MM.1S (cell line): Measurements from ENCODE around the gene SLPI.

Experiments used
- DNase-seq: peaks from one replicate; pipeline ENCODE4 v3.0.0-alpha.2; 2015
- H2AFZ ChIP-seq: fragments of 300-600 bp; sonication (generic); 2 replicates; pipeline ENCODE4 v1.6.0; 2016; ENCODE audit warnings: antibody characterized with exemption, low read length
- H3F3A ChIP-seq: fragments of 300-600 bp; sonication (generic); 2 replicates; pipeline ENCODE4 v1.6.1; 2016; ENCODE audit warnings: mild to moderate bottlenecking, antibody characterized with exemption, low read length, moderate library complexity, mixed read lengths; ENCODE audit not compliant: insufficient read depth
- H3K27ac ChIP-seq: fragments of 300-600 bp; sonication (generic); 2 replicates; pipeline ENCODE4 v1.5.1; 2016; ENCODE audit warnings: mild to moderate bottlenecking, low read length
- H3K27me3 ChIP-seq: fragments of 300-600 bp; sonication (generic); replicated peaks from 2 replicates; pipeline ENCODE4 v1.6.0; 2016; ENCODE audit warnings: low read length; ENCODE audit not compliant: insufficient read depth
- H3K36me3 ChIP-seq: fragments of 300-600 bp; sonication (generic); replicated peaks from 2 replicates; pipeline ENCODE4 v1.6.1; 2016; ENCODE audit warnings: mild to moderate bottlenecking, low read length, mixed read lengths; ENCODE audit not compliant: insufficient read depth
- H3K4me1 ChIP-seq: fragments of 300-600 bp; sonication (generic); 2 replicates; pipeline ENCODE4 v1.6.1; 2016; ENCODE audit warnings: low read length, mixed read lengths
- H3K4me2 ChIP-seq: fragments of 300-600 bp; sonication (generic); 2 replicates; pipeline ENCODE4 v1.6.0; 2016; ENCODE audit warnings: low read depth, low read length
- H3K4me3 ChIP-seq: fragments of 300-600 bp; sonication (generic); 2 replicates; pipeline ENCODE4 v1.5.1; 2016; ENCODE audit warnings: low read length, mixed read lengths
- H3K79me2 ChIP-seq: fragments of 300-600 bp; sonication (generic); 2 replicates; pipeline ENCODE4 v1.6.1; 2016; ENCODE audit warnings: mixed run types, low read length, mixed read lengths
- H3K9ac ChIP-seq: fragments of 300-600 bp; sonication (generic); 2 replicates; pipeline ENCODE4 v1.6.1; 2016; ENCODE audit warnings: low read length, mixed read lengths
- H3K9me2 ChIP-seq: fragments of 300-600 bp; sonication (generic); replicated peaks from 2 replicates; pipeline ENCODE4 v1.6.1; 2016; ENCODE audit warnings: mild to moderate bottlenecking, low read length, mixed read lengths; ENCODE audit not compliant: insufficient read depth
- H3K9me3 ChIP-seq: fragments of 300-600 bp; sonication (generic); replicated peaks from 2 replicates; pipeline ENCODE4 v1.6.1; 2016; ENCODE audit warnings: mild to moderate bottlenecking, low read length, mixed read lengths; ENCODE audit not compliant: insufficient read depth
- H4K20me1 ChIP-seq: fragments of 300-600 bp; sonication (generic); 2 replicates; pipeline ENCODE4 v1.6.1; 2016; ENCODE audit warnings: mild to moderate bottlenecking, low read length, moderate library complexity, mixed read lengths; ENCODE audit not compliant: insufficient read depth
- EZH2 ChIP-seq: fragments of 300-600 bp; sonication (generic); optimal IDR thresholded peaks from 2 replicates; pipeline ENCODE3; 2017; ENCODE audit warnings: low read depth, mild to moderate bottlenecking, antibody characterized with exemption, low read length, mixed read lengths
- EZH2phosphoT487 ChIP-seq: fragments of 300-600 bp; sonication (generic); IDR thresholded peaks from 2 replicates; pipeline ENCODE4 v1.6.1; 2018; ENCODE audit warnings: antibody characterized with exemption, low read length
- TF ChIP-seq, protein P1 (sequence below): fragments of 300-600 bp; sonication (generic); IDR thresholded peaks from 2 replicates; pipeline ENCODE4 v1.5.1; 2016; ENCODE audit warnings: antibody characterized with exemption, low read length, mixed read lengths

Gene SLPI

GRCh38 chr20:45209924-45210323 lies 44.4 kb downstream of the SLPI start:
- Histone ChIP-seq H2AFZ (no peak overlapping the region), H3K27ac (no peak overlapping the region)

GRCh38 chr20:45206725-45207124 lies 47.6 kb downstream of the SLPI start, which contains the start of gene SEMG1:
SEMG1 (plus strand) TSS chr20:45207033; CDS start chr20:45207054, 21 bp downstream.
- H3K27ac ChIP-seq: no peak within 1 kb of the TSS
- no peak within 1 kb of the TSS for H3K4me3 ChIP-seq
- no peaks in the 10 kb centered on the region for H3K9me2 ChIP-seq
- H3K9ac ChIP-seq: no peak within 1 kb of the TSS
- TF ChIP-seq EZH2 (no peak), EZH2phosphoT487 (no peak)
- TF ChIP-seq, protein P1, sequence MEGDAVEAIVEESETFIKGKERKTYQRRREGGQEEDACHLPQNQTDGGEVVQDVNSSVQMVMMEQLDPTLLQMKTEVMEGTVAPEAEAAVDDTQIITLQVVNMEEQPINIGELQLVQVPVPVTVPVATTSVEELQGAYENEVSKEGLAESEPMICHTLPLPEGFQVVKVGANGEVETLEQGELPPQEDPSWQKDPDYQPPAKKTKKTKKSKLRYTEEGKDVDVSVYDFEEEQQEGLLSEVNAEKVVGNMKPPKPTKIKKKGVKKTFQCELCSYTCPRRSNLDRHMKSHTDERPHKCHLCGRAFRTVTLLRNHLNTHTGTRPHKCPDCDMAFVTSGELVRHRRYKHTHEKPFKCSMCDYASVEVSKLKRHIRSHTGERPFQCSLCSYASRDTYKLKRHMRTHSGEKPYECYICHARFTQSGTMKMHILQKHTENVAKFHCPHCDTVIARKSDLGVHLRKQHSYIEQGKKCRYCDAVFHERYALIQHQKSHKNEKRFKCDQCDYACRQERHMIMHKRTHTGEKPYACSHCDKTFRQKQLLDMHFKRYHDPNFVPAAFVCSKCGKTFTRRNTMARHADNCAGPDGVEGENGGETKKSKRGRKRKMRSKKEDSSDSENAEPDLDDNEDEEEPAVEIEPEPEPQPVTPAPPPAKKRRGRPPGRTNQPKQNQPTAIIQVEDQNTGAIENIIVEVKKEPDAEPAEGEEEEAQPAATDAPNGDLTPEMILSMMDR: no peak
- no peak for DNase-seq
- H3K36me3 ChIP-seq: no peaks in the 10 kb centered on the region
- no peaks in the 10 kb centered on the region for H3K4me1 ChIP-seq
- no peak within 1 kb of the TSS for H2AFZ ChIP-seq
- no peaks in the 10 kb centered on the region for H4K20me1 ChIP-seq
- H3K9me3 ChIP-seq: no peaks in the 10 kb centered on the region
- no peak within 1 kb of the TSS for H3K4me2 ChIP-seq
- H3F3A ChIP-seq: no peaks in the 10 kb centered on the region
- no peaks in the 10 kb centered on the region for H3K79me2 ChIP-seq
- no peaks in the 10 kb centered on the region for H3K27me3 ChIP-seq

More at GRCh38 chr20:45209924-45210323, 44.4 kb downstream of the SLPI start:
- Histone ChIP-seq H3K4me1 (no peaks in the 10 kb centered on the region), H3K27me3 (no peaks in the 10 kb centered on the region), H3K9me2 (no peaks in the 10 kb centered on the region), H4K20me1 (no peaks in the 10 kb centered on the region), H3K9ac (no peak overlapping the region), H3K79me2 (no peaks in the 10 kb centered on the region), H3K9me3 (no peaks in the 10 kb centered on the region), H3F3A (no peaks in the 10 kb centered on the region), H3K36me3 (no peaks in the 10 kb centered on the region), H3K4me3 (no peak overlapping the region), H3K4me2 (no peak overlapping the region)
- TF ChIP-seq EZH2phosphoT487: no peak
- TF ChIP-seq, protein P1: no peak
- no peak for TF ChIP-seq EZH2
- no peak for DNase-seq
